ENCODE data around the gene KCNH1.
A peak's percentile ranks its signal among the peaks of the same experiment; 100 is the strongest.

KCNH1 gene

DNA sequence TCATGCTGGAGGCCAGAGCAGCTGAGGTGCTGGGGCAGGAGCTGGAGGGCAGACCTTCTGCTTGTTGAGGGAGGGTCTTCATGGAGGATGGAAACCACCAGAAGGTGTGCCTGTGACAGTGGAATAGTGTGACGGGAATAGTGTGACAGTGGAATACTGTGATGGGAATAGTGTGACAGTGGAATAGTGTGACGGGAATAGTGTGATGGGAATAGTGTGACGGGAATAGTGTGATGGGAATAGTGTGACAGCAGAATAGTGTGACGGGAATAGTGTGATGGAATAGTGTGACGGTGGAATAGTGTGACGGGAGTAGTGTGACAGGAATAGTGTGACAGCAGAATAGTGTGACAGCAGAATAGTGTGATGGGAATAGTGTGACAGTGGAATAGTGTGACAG lies 480.2 kb downstream of the KCNH1 start:
- Histone ChIP-seq H2BK12ac (ENCODE audit: low read length) (no peak overlapping the region), H3K4ac (ENCODE audit: low read length) (no peak overlapping the region), H3K4me3 (ENCODE audit: low read length in 2 of 2) (peak overlapping the region in 1 of 2 donors; percentile 12), H3K23ac (ENCODE audit: low read depth, low read length, poor library complexity) (no peak overlapping the region), H3K27me3 (ENCODE audit: control insufficient read depth in 3 of 3, insufficient read depth in 3 of 3, low read depth in 1 of 3, low read length in 3 of 3) (no peaks in the 10 kb centered on the region), H3K9ac (ENCODE audit: low read depth, low read length, poor library complexity) (peak overlapping the region; percentile 4), H2BK15ac (ENCODE audit: low read length) (no peak overlapping the region), H3K79me1 (ENCODE audit: low read depth, low read length) (no peaks in the 10 kb centered on the region), H3K14ac (ENCODE audit: low read length) (no peak overlapping the region), H3K36me3 (replicated peaks in 1 of 2; ENCODE audit: control insufficient read depth in 2 of 2, insufficient read depth in 2 of 2, low read length in 2 of 2) (peaks cover 0 to 2% of the 10 kb centered on the region in 2 donors), H2AFZ (ENCODE audit: low read length) (no peak overlapping the region), H3K18ac (ENCODE audit: low read length) (no peak overlapping the region), H3K27ac (replicated peaks; ENCODE audit: low read length) (no peak overlapping the region), H3K4me2 (ENCODE audit: insufficient read depth, low read length, poor library complexity, severe bottlenecking) (no peak overlapping the region), H2BK120ac (ENCODE audit: low read depth, low read length) (no peak overlapping the region), H4K91ac (ENCODE audit: low read depth, low read length, poor library complexity) (no peak overlapping the region), H2AK5ac (ENCODE audit: low read depth, low read length) (no peak overlapping the region), H3K9me3 (replicated peaks in 1 of 2; ENCODE audit: control insufficient read depth in 2 of 2, insufficient read depth in 1 of 2, low read depth in 1 of 2, low read length in 2 of 2) (peaks cover 0 to 2% of the 10 kb centered on the region in 2 donors), H2BK5ac (ENCODE audit: low read length) (no peak overlapping the region), H4K8ac (ENCODE audit: low read depth, low read length) (no peak overlapping the region), H3K4me1 (ENCODE audit: control insufficient read depth in 2 of 2, insufficient read depth in 1 of 2, low read depth in 1 of 2, low read length in 2 of 2) (peaks cover 0 to 2% of the 10 kb centered on the region in 2 donors)
- DNase-seq (ENCODE audit: low spot score), result peak; percentile 15
- 80 to 85% methylated on average over 5 of the region's 6 CpGs for WGBS, 2 donors (ENCODE audit: extremely low coverage in 2 of 2, insufficient read length in 2 of 2, insufficient replicate concordance in 1 of 2)

DNA sequence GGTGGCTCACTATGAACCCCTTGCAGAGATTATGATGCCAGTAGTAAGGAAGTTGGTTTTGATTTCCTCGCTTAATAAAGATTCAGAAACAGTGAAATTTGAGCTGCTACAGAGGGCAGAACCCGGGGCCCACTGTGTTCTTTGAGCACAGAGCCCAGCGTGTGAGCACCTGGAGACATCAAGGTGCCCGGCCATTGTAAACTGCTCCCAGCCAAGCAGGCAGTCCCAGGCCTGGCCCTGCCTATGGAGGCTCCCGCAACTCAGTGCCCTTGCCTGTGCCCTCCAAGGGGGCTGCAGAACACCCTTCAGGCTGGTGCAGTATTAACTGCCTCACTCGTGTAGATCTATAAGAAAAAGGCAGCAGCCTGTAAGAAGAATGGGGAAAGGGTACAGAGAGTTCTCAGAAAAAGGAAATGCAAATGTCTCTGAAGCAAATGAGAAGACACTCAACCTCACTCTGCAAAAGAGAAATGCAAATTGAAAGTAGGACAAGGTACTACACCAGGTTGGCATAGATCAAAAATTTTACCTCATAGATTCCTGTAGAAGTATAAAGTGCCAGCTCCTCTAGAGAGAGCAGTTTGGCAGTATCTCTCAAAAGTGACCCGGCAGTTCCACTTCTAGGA lies 481.5 kb downstream of the KCNH1 start:
- peaks cover 0 to 2% of the 10 kb centered on the region in 2 donors for H3K9me3 ChIP-seq (replicated peaks in 1 of 2; ENCODE audit: control insufficient read depth in 2 of 2, insufficient read depth in 1 of 2, low read depth in 1 of 2, low read length in 2 of 2)
- no CpG with 5 or more reads among the region's 7 CpGs for WGBS, 2 donors (ENCODE audit: extremely low coverage in 2 of 2, insufficient read length in 2 of 2, insufficient replicate concordance in 1 of 2)
- H3K14ac ChIP-seq (ENCODE audit: low read length), result no peak overlapping the region

DNA sequence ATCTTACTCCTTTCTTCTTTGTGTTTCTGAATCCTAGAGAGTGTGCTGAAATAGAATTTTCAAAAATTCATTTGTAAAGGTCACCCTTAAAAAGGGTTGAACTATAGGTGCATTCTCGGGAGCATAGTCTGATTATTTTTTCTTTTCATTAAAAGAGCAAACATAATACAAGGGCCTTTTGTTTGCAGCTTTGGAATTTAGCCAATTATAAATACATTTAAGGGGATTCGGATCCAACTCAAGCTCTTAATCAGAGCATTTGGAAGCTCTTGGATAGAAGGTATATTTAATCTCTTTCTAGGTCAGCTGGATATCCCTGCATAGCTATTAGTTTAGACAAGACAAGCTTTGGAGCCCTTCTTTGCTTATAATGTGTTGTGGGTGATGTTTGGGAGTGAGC lies 483.5 kb downstream of the KCNH1 start:
- H3K27me3 ChIP-seq (ENCODE audit: control insufficient read depth in 3 of 3, insufficient read depth in 3 of 3, low read depth in 1 of 3, low read length in 3 of 3), result no peaks in the 10 kb centered on the region
- no peak overlapping the region for H4K91ac ChIP-seq (ENCODE audit: low read depth, low read length, poor library complexity)
- no peak overlapping the region for H3K18ac ChIP-seq (ENCODE audit: low read length)
- H3K4ac ChIP-seq (ENCODE audit: low read length), result no peak overlapping the region
- no peak for DNase-seq (ENCODE audit: low spot score)
- no peak overlapping the region for H2BK12ac ChIP-seq (ENCODE audit: low read length)
- H2BK5ac ChIP-seq (ENCODE audit: low read length), result no peak overlapping the region
- H2BK15ac ChIP-seq (ENCODE audit: low read length), result no peak overlapping the region
- H3K9me3 ChIP-seq (replicated peaks in 1 of 2; ENCODE audit: control insufficient read depth in 2 of 2, insufficient read depth in 1 of 2, low read depth in 1 of 2, low read length in 2 of 2), result peaks cover 0 to 2% of the 10 kb centered on the region in 2 donors
- H3K14ac ChIP-seq (ENCODE audit: low read length), result no peak overlapping the region
- H4K8ac ChIP-seq (ENCODE audit: low read depth, low read length), result no peak overlapping the region
- no peak overlapping the region for H3K23ac ChIP-seq (ENCODE audit: low read depth, low read length, poor library complexity)
- no peaks in the 10 kb centered on the region for H3K79me1 ChIP-seq (ENCODE audit: low read depth, low read length)
- H3K36me3 ChIP-seq (replicated peaks in 1 of 2; ENCODE audit: control insufficient read depth in 2 of 2, insufficient read depth in 2 of 2, low read length in 2 of 2), result peaks cover 0 to 2% of the 10 kb centered on the region in 2 donors
- no peak overlapping the region for H2AK5ac ChIP-seq (ENCODE audit: low read depth, low read length)
- H3K27ac ChIP-seq (replicated peaks; ENCODE audit: low read length), result no peak overlapping the region
- H2BK120ac ChIP-seq (ENCODE audit: low read depth, low read length), result no peak overlapping the region
- H3K4me2 ChIP-seq (ENCODE audit: insufficient read depth, low read length, poor library complexity, severe bottlenecking), result no peak overlapping the region
- no peak overlapping the region for H2AFZ ChIP-seq (ENCODE audit: low read length)
- no peak overlapping the region for H3K9ac ChIP-seq (ENCODE audit: low read depth, low read length, poor library complexity)
- no CpG with 5 or more reads among the region's 2 CpGs for WGBS, 2 donors (ENCODE audit: extremely low coverage in 2 of 2, insufficient read length in 2 of 2, insufficient replicate concordance in 1 of 2)
- H3K4me3 ChIP-seq (ENCODE audit: low read length in 2 of 2), result no peak overlapping the region
- peaks cover 7 to 9% of the 10 kb centered on the region in 2 donors for H3K4me1 ChIP-seq (ENCODE audit: control insufficient read depth in 2 of 2, insufficient read depth in 1 of 2, low read depth in 1 of 2, low read length in 2 of 2)

More for the DNA sequence above, 481.5 kb downstream of the KCNH1 start:
- Histone ChIP-seq H3K36me3 (replicated peaks in 1 of 2; ENCODE audit: control insufficient read depth in 2 of 2, insufficient read depth in 2 of 2, low read length in 2 of 2) (peaks cover 0 to 2% of the 10 kb centered on the region in 2 donors), H2BK12ac (ENCODE audit: low read length) (no peak overlapping the region), H2BK5ac (ENCODE audit: low read length) (no peak overlapping the region), H3K4me1 (ENCODE audit: control insufficient read depth in 2 of 2, insufficient read depth in 1 of 2, low read depth in 1 of 2, low read length in 2 of 2) (peaks cover 0 to 2% of the 10 kb centered on the region in 2 donors), H3K79me1 (ENCODE audit: low read depth, low read length) (no peaks in the 10 kb centered on the region), H2BK120ac (ENCODE audit: low read depth, low read length) (no peak overlapping the region), H2BK15ac (ENCODE audit: low read length) (no peak overlapping the region), H2AFZ (ENCODE audit: low read length) (no peak overlapping the region), H3K4me3 (ENCODE audit: low read length in 2 of 2) (no peak overlapping the region), H3K27me3 (ENCODE audit: control insufficient read depth in 3 of 3, insufficient read depth in 3 of 3, low read depth in 1 of 3, low read length in 3 of 3) (no peaks in the 10 kb centered on the region), H3K23ac (ENCODE audit: low read depth, low read length, poor library complexity) (no peak overlapping the region), H3K18ac (ENCODE audit: low read length) (no peak overlapping the region), H4K91ac (ENCODE audit: low read depth, low read length, poor library complexity) (no peak overlapping the region), H3K27ac (replicated peaks; ENCODE audit: low read length) (no peak overlapping the region), H3K4me2 (ENCODE audit: insufficient read depth, low read length, poor library complexity, severe bottlenecking) (no peak overlapping the region), H3K4ac (ENCODE audit: low read length) (no peak overlapping the region), H2AK5ac (ENCODE audit: low read depth, low read length) (no peak overlapping the region), H4K8ac (ENCODE audit: low read depth, low read length) (no peak overlapping the region), H3K9ac (ENCODE audit: low read depth, low read length, poor library complexity) (no peak overlapping the region)
- no peak for DNase-seq (ENCODE audit: low spot score)

- no peak overlapping the region for H2BK5ac ChIP-seq (ENCODE audit: low read length)
- H3K36me3 ChIP-seq (replicated peaks in 1 of 2; ENCODE audit: control insufficient read depth in 2 of 2, insufficient read depth in 2 of 2, low read length in 2 of 2), result peaks cover 0 to under 1% of the 10 kb centered on the region in 2 donors
- no peak overlapping the region for H2BK12ac ChIP-seq (ENCODE audit: low read length)
- no peak for DNase-seq (ENCODE audit: low spot score)
- H3K27ac ChIP-seq (replicated peaks; ENCODE audit: low read length), result no peak overlapping the region
- H4K8ac ChIP-seq (ENCODE audit: low read depth, low read length), result no peak overlapping the region
- no peak overlapping the region for H2AK5ac ChIP-seq (ENCODE audit: low read depth, low read length)
- H2BK120ac ChIP-seq (ENCODE audit: low read depth, low read length), result no peak overlapping the region
- H3K23ac ChIP-seq (ENCODE audit: low read depth, low read length, poor library complexity), result no peak overlapping the region
- no peak overlapping the region for H3K18ac ChIP-seq (ENCODE audit: low read length)
- H3K4me2 ChIP-seq (ENCODE audit: insufficient read depth, low read length, poor library complexity, severe bottlenecking), result no peak overlapping the region
- no peak overlapping the region for H3K14ac ChIP-seq (ENCODE audit: low read length)
- peaks cover 7 to 8% of the 10 kb centered on the region in 2 donors for H3K4me1 ChIP-seq (ENCODE audit: control insufficient read depth in 2 of 2, insufficient read depth in 1 of 2, low read depth in 1 of 2, low read length in 2 of 2)
- no peak overlapping the region for H2BK15ac ChIP-seq (ENCODE audit: low read length)
- no peaks in the 10 kb centered on the region for H3K27me3 ChIP-seq (ENCODE audit: control insufficient read depth in 3 of 3, insufficient read depth in 3 of 3, low read depth in 1 of 3, low read length in 3 of 3)
- no CpG with 5 or more reads among the region's 2 CpGs for WGBS, 2 donors (ENCODE audit: extremely low coverage in 2 of 2, insufficient read length in 2 of 2, insufficient replicate concordance in 1 of 2)
- H3K9me3 ChIP-seq (replicated peaks in 1 of 2; ENCODE audit: control insufficient read depth in 2 of 2, insufficient read depth in 1 of 2, low read depth in 1 of 2, low read length in 2 of 2), result peaks cover 0 to under 1% of the 10 kb centered on the region in 2 donors
- H3K9ac ChIP-seq (ENCODE audit: low read depth, low read length, poor library complexity), result no peak overlapping the region
- H3K79me1 ChIP-seq (ENCODE audit: low read depth, low read length), result no peaks in the 10 kb centered on the region
- H3K4me3 ChIP-seq (ENCODE audit: low read length in 2 of 2), result no peak overlapping the region
- H4K91ac ChIP-seq (ENCODE audit: low read depth, low read length, poor library complexity), result no peak overlapping the region
- no peak overlapping the region for H3K4ac ChIP-seq (ENCODE audit: low read length)
- no peak overlapping the region for H2AFZ ChIP-seq (ENCODE audit: low read length)
Observed at GRCh38 chr1:210648588-210649269, 485.2 kb downstream of the KCNH1 start.

All from neuronal stem cell (in vitro differentiated cells).